IPS-18a (cell line): ENCODE results near the gene NPTXR.

Source experiments
- H3K27ac ChIP-seq: one replicate; pipeline ENCODE4 v1.5.1; 2013; ENCODE audit warnings: low read length
- H3K27me3 ChIP-seq: one replicate; pipeline ENCODE4 v1.6.1; 2013; ENCODE audit warnings: mild to moderate bottlenecking, low read length; ENCODE audit not compliant: control insufficient read depth, insufficient read depth
- H3K36me3 ChIP-seq: one replicate; pipeline ENCODE4 v1.6.1; 2013; ENCODE audit warnings: low read depth, low read length; ENCODE audit not compliant: control insufficient read depth
- H3K4me1 ChIP-seq: one replicate; pipeline ENCODE4 v1.6.1; 2013; ENCODE audit warnings: low read depth, low read length; ENCODE audit not compliant: control insufficient read depth
- H3K4me3 ChIP-seq: one replicate; pipeline ENCODE4 v1.5.1; 2013; ENCODE audit warnings: low read length
- H3K9ac ChIP-seq: one replicate; pipeline ENCODE4 v1.6.1; 2013; ENCODE audit warnings: mild to moderate bottlenecking, low read length, moderate library complexity
- H3K9me3 ChIP-seq: one replicate; pipeline ENCODE4 v1.6.1; 2013; ENCODE audit warnings: low read depth, low read length; ENCODE audit not compliant: control insufficient read depth

Gene NPTXR

GRCh38 chr22:38834215-38834953, 9.4 kb downstream of the NPTXR start:
- H3K27ac ChIP-seq: no peak overlapping the region
- H3K4me3 ChIP-seq: no peak overlapping the region
- no peaks in the 10 kb centered on the region for H3K36me3 ChIP-seq
- H3K9me3 ChIP-seq: no peaks in the 10 kb centered on the region
- H3K4me1 ChIP-seq: peaks cover 8% of the 10 kb centered on the region
- H3K9ac ChIP-seq: no peak overlapping the region
- H3K27me3 ChIP-seq: peaks cover 5% of the 10 kb centered on the region

GRCh38 chr22:38833061-38833460, 10.8 kb downstream of the NPTXR start:
- H3K4me1 ChIP-seq: peaks cover 10% of the 10 kb centered on the region
- no peaks in the 10 kb centered on the region for H3K9me3 ChIP-seq
- no peak overlapping the region for H3K9ac ChIP-seq
- no peaks in the 10 kb centered on the region for H3K36me3 ChIP-seq
- H3K4me3 ChIP-seq: no peak overlapping the region
- no peak overlapping the region for H3K27ac ChIP-seq
- peaks cover 5% of the 10 kb centered on the region for H3K27me3 ChIP-seq

GRCh38 chr22:38832005-38832978, 11.5 kb downstream of the NPTXR start:
- Histone ChIP-seq H3K36me3 (no peaks in the 10 kb centered on the region), H3K9ac (no peak overlapping the region), H3K27ac (no peak overlapping the region), H3K4me1 (peaks cover 10% of the 10 kb centered on the region), H3K9me3 (no peaks in the 10 kb centered on the region), H3K4me3 (no peak overlapping the region), H3K27me3 (peaks cover 5% of the 10 kb centered on the region)

- Histone ChIP-seq H3K9me3 (no peaks in the 10 kb centered on the region), H3K9ac (no peak overlapping the region), H3K36me3 (no peaks in the 10 kb centered on the region), H3K27ac (no peak overlapping the region), H3K4me3 (no peak overlapping the region), H3K4me1 (peaks cover 10% of the 10 kb centered on the region), H3K27me3 (peaks cover 5% of the 10 kb centered on the region)
Measured at GRCh38 chr22:38831166-38831945, 12.5 kb downstream of the NPTXR start.

GRCh38 chr22:38830845-38831108, 13.1 kb downstream of the NPTXR start:
- H3K27me3 ChIP-seq: no peaks in the 10 kb centered on the region
- H3K36me3 ChIP-seq: no peaks in the 10 kb centered on the region
- no peak overlapping the region for H3K27ac ChIP-seq
- H3K9me3 ChIP-seq: no peaks in the 10 kb centered on the region
- H3K4me1 ChIP-seq: peaks cover 5% of the 10 kb centered on the region
- H3K9ac ChIP-seq: no peak overlapping the region
- no peak overlapping the region for H3K4me3 ChIP-seq

- Histone ChIP-seq H3K36me3 (no peaks in the 10 kb centered on the region), H3K9ac (no peak overlapping the region), H3K4me1 (peaks cover 3% of the 10 kb centered on the region), H3K27me3 (no peaks in the 10 kb centered on the region), H3K9me3 (no peaks in the 10 kb centered on the region), H3K4me3 (no peak overlapping the region), H3K27ac (no peak overlapping the region)
Measured at GRCh38 chr22:38830026-38830844, 13.6 kb downstream of the NPTXR start.

- H3K4me3 ChIP-seq: no peak overlapping the region
- no peaks in the 10 kb centered on the region for H3K36me3 ChIP-seq
- no peaks in the 10 kb centered on the region for H3K27me3 ChIP-seq
- peaks cover 3% of the 10 kb centered on the region for H3K4me1 ChIP-seq
- no peak overlapping the region for H3K27ac ChIP-seq
- H3K9me3 ChIP-seq: no peaks in the 10 kb centered on the region
- no peak overlapping the region for H3K9ac ChIP-seq
Measured at GRCh38 chr22:38829485-38829884, 14.3 kb downstream of the NPTXR start.

GRCh38 chr22:38828616-38829205, 15.1 kb downstream of the NPTXR start:
- Histone ChIP-seq H3K9me3 (no peaks in the 10 kb centered on the region), H3K4me3 (no peak overlapping the region), H3K9ac (no peak overlapping the region), H3K27ac (no peak overlapping the region), H3K27me3 (no peaks in the 10 kb centered on the region), H3K4me1 (peaks cover 3% of the 10 kb centered on the region), H3K36me3 (no peaks in the 10 kb centered on the region)

GRCh38 chr22:38828191-38828590, 15.6 kb downstream of the NPTXR start:
- no peak overlapping the region for H3K27ac ChIP-seq
- H3K27me3 ChIP-seq: no peaks in the 10 kb centered on the region
- H3K9me3 ChIP-seq: no peaks in the 10 kb centered on the region
- H3K9ac ChIP-seq: no peak overlapping the region
- H3K36me3 ChIP-seq: no peaks in the 10 kb centered on the region
- no peak overlapping the region for H3K4me3 ChIP-seq
- peaks cover 3% of the 10 kb centered on the region for H3K4me1 ChIP-seq

GRCh38 chr22:38827510-38827909, 16.3 kb downstream of the NPTXR start:
- no peaks in the 10 kb centered on the region for H3K9me3 ChIP-seq
- no peak overlapping the region for H3K9ac ChIP-seq
- no peak overlapping the region for H3K27ac ChIP-seq
- H3K36me3 ChIP-seq: no peaks in the 10 kb centered on the region
- no peak overlapping the region for H3K4me3 ChIP-seq
- no peaks in the 10 kb centered on the region for H3K27me3 ChIP-seq
- peaks cover 3% of the 10 kb centered on the region for H3K4me1 ChIP-seq
